PC-9 (cell line): ENCODE data around the gene LNX1.

ENCODE experiments used
- CTCF ChIP-seq: fragments of 200-600 bp; sonication (generic); conservative IDR thresholded peaks from 2 replicates; pipeline ENCODE4 v1.6.1; 2017; ENCODE audit warnings: mixed run types, antibody characterized with exemption, mild to moderate bottlenecking, moderate library complexity
- EZH2 ChIP-seq: fragments of 200-600 bp; sonication (generic); IDR thresholded peaks from 2 replicates; pipeline ENCODE4 v1.8.0; 2017; ENCODE audit warnings: antibody characterized with exemption, low read depth

DNA sequence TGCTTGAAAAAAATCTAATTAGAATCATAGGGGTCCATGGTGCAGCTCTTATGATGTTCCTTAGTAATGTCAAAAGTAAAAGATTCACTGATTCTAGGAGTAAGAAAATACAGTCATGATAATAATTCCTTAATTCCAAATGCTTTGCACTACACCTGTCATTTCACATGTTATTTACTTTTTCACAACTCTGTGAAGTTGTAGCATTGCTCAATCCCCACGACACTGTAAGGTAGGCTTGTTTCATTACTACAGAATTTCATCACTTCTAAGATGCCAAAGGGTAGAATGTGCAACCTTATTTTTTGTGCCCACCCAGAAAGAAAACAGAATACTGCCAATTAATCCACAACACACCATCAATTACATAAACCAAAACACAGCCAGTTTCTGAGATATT is 46.1 kb upstream of the LNX1 start:
- TF ChIP-seq CTCF (no peak), EZH2 (no peak)
